ENCODE measurements around the gene LRP8. TPM values are rescaled to one million over a fixed set of nuclear protein-coding genes. Genes with fewer than 3 reads are reported as not detected.

LRP8 gene
- total RNA-seq, 4 donors from 2014 or later, result 4.5 to 33.8 (median 5.0) TPM

GRCh38 chr1:53295726-53296116, 32.1 kb downstream of the LRP8 start:
- H3K27ac ChIP-seq, result peak overlapping the region in 2 of 4 donors; percentile 14 to 30
- DNase-seq, result no peak
- no peak overlapping the region for H3K4me3 ChIP-seq

GRCh38 chr1:53295295-53295694, 32.6 kb downstream of the LRP8 start:
- H3K27ac ChIP-seq, result peak overlapping the region in 1 of 4 donors; percentile 25
- no peak for DNase-seq
- H3K36me3 ChIP-seq, result no peaks in the 10 kb centered on the region
- peaks cover 0 to 3% (median 0%) of the 10 kb centered on the region in 4 donors for H3K4me1 ChIP-seq
- no peaks in the 10 kb centered on the region for H3K27me3 ChIP-seq
- TF ChIP-seq POLR2A (IDR thresholded peaks at IDR 0.05), result no peak
- no peak overlapping the region for H3K4me3 ChIP-seq
- no peaks in the 10 kb centered on the region for H3K9me3 ChIP-seq

More at GRCh38 chr1:53295726-53296116, 32.1 kb downstream of the LRP8 start:
- Histone ChIP-seq H3K36me3 (no peaks in the 10 kb centered on the region), H3K27me3 (no peaks in the 10 kb centered on the region), H3K4me1 (peaks cover 0 to 3% (median 0%) of the 10 kb centered on the region in 4 donors), H3K9me3 (no peaks in the 10 kb centered on the region)
- TF ChIP-seq CTCF (IDR thresholded peaks at IDR 0.05), result no peak
- TF ChIP-seq POLR2A (IDR thresholded peaks at IDR 0.05), result no peak

- no peak overlapping the region for H3K27ac ChIP-seq
- no peaks in the 10 kb centered on the region for H3K9me3 ChIP-seq
- H3K36me3 ChIP-seq, result no peaks in the 10 kb centered on the region
- no peaks in the 10 kb centered on the region for H3K27me3 ChIP-seq
- no peak for TF ChIP-seq CTCF (IDR thresholded peaks at IDR 0.05)
- no peak for TF ChIP-seq POLR2A (IDR thresholded peaks at IDR 0.05)
- peaks cover 0 to 3% (median 0%) of the 10 kb centered on the region in 4 donors for H3K4me1 ChIP-seq
- no peak overlapping the region for H3K4me3 ChIP-seq
- DNase-seq, result no peak
Observed at GRCh38 chr1:53294567-53294966, 33.3 kb downstream of the LRP8 start.

GRCh38 chr1:53294061-53294460, 33.8 kb downstream of the LRP8 start:
- Histone ChIP-seq H3K27ac (no peak overlapping the region), H3K36me3 (no peaks in the 10 kb centered on the region), H3K27me3 (no peaks in the 10 kb centered on the region), H3K4me1 (peaks cover 0 to 3% (median 0%) of the 10 kb centered on the region in 4 donors), H3K4me3 (no peak overlapping the region), H3K9me3 (no peaks in the 10 kb centered on the region)
- DNase-seq, result no peak
- TF ChIP-seq POLR2A (IDR thresholded peaks at IDR 0.05) (no peak), CTCF (IDR thresholded peaks at IDR 0.05) (no peak)

- Histone ChIP-seq H3K4me1 (peaks cover 0 to 3% (median 0%) of the 10 kb centered on the region in 4 donors), H3K9me3 (no peaks in the 10 kb centered on the region), H3K4me3 (no peak overlapping the region), H3K27ac (no peak overlapping the region), H3K36me3 (no peaks in the 10 kb centered on the region), H3K27me3 (no peaks in the 10 kb centered on the region)
- no peak for DNase-seq
- TF ChIP-seq CTCF (IDR thresholded peaks at IDR 0.05) (no peak), POLR2A (IDR thresholded peaks at IDR 0.05) (no peak)
Observed at GRCh38 chr1:53293123-53293522, 34.7 kb downstream of the LRP8 start.

- TF ChIP-seq POLR2A (IDR thresholded peaks at IDR 0.05) (no peak), CTCF (IDR thresholded peaks at IDR 0.05) (no peak)
- H3K27ac ChIP-seq, result no peak overlapping the region
- H3K27me3 ChIP-seq, result no peaks in the 10 kb centered on the region
- H3K4me1 ChIP-seq, result peaks cover 0 to 3% (median 0%) of the 10 kb centered on the region in 4 donors
- no peak for DNase-seq
- H3K4me3 ChIP-seq, result no peak overlapping the region
- H3K36me3 ChIP-seq, result no peaks in the 10 kb centered on the region
- no peaks in the 10 kb centered on the region for H3K9me3 ChIP-seq
Observed at GRCh38 chr1:53292690-53293089, 35.2 kb downstream of the LRP8 start.
